DOHH2 (cell line): ENCODE measurements around the gene AFF1.

ENCODE experiments used
- EZH2phosphoT487 ChIP-seq: fragments of 200-600 bp; sonication (generic); IDR thresholded peaks from 2 replicates; pipeline ENCODE4 v1.6.1; 2017; ENCODE audit warnings: borderline replicate concordance, mild to moderate bottlenecking, antibody characterized with exemption, low read length, moderate library complexity, mixed read lengths
- TF ChIP-seq, protein P1 (sequence below): fragments of 200-600 bp; sonication (generic); IDR thresholded peaks from one replicate; pipeline ENCODE4 v1.5.1; 2014; ENCODE audit warnings: antibody characterized with exemption, mild to moderate bottlenecking, low read depth, low read length; ENCODE audit not compliant: poor library complexity, severe bottlenecking

DNA sequence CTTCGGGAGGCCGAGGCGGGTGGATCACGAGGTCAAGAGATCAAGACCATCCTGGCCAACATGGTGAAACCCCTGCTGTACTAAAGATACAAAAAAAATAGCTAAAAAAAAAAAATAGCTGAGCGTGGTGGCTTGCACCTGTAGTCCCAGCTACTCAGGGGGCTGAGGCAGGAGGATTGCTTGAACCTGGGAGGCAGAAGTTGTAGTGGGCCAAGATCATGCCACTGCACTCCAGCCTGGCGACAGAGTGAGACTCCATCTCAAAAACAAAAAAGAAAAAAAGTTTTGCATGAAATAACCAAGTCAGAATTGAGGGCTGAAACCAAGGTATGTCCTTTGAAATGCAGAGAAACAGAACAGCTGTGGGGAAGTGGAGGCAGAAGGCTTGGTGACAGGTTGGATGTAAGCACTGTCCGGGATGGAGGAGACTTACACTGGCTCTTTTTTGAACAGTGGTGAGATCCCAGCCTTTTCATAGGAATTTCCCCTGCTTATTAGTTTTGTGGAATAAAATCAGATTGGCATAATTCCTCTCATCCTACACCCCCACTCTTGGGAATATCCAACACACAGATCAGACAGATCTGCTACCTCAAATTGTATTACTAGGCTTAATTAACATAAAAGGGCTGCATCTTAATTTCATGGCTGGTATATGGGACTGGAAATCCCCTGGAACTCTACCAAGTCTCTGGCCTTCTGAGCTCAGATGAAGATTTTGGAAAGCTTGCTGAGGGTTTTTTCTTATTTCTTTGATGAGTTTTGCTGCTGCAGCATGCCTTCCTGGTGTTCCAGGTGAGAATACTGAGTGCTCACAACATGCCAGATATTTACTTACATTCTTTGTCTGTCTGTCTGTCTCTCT lies 23.8 kb upstream of the AFF1 start:
- TF ChIP-seq, protein P1, sequence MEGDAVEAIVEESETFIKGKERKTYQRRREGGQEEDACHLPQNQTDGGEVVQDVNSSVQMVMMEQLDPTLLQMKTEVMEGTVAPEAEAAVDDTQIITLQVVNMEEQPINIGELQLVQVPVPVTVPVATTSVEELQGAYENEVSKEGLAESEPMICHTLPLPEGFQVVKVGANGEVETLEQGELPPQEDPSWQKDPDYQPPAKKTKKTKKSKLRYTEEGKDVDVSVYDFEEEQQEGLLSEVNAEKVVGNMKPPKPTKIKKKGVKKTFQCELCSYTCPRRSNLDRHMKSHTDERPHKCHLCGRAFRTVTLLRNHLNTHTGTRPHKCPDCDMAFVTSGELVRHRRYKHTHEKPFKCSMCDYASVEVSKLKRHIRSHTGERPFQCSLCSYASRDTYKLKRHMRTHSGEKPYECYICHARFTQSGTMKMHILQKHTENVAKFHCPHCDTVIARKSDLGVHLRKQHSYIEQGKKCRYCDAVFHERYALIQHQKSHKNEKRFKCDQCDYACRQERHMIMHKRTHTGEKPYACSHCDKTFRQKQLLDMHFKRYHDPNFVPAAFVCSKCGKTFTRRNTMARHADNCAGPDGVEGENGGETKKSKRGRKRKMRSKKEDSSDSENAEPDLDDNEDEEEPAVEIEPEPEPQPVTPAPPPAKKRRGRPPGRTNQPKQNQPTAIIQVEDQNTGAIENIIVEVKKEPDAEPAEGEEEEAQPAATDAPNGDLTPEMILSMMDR = no peak
- no peak for TF ChIP-seq EZH2phosphoT487
